ENCODE data around the gene OR6J1.
"Not testable (repeated sequence)": the region's sequence is repeated elsewhere in the genome, so short reads cannot be mapped to it uniquely, and the experiment has no call there.

Gene OR6J1

GRCh38 chr14:22644305-22644635 lies at the start of gene OR6J1:
OR6J1 (minus strand) TSS chr14:22644352; CDS start chr14:22634811, 9,541 bp downstream.
- no peak for DNase-seq (ENCODE audit: low read depth in 2 of 2)

GRCh38 chr14:22692194-22692593 lies 48.0 kb upstream of the OR6J1 start:
- no peak for DNase-seq (ENCODE audit: low read depth in 2 of 2)

GRCh38 chr14:22691171-22691570 lies 47.0 kb upstream of the OR6J1 start:
- peak; percentile 47 to 53 for DNase-seq (ENCODE audit: low read depth in 2 of 2)

GRCh38 chr14:22689199-22689598 lies 45.0 kb upstream of the OR6J1 start:
- peak; percentile 44 to 49 for DNase-seq (ENCODE audit: low read depth in 2 of 2)

- not testable (repeated sequence) for DNase-seq (ENCODE audit: low read depth in 2 of 2)
Observed at GRCh38 chr14:22687969-22688368, 43.8 kb upstream of the OR6J1 start.

- DNase-seq (ENCODE audit: low read depth in 2 of 2): not testable (repeated sequence)
Observed at GRCh38 chr14:22686176-22686611, 42.0 kb upstream of the OR6J1 start.

- DNase-seq (ENCODE audit: low read depth in 2 of 2): no peak
Observed at GRCh38 chr14:22685467-22685866, 41.3 kb upstream of the OR6J1 start.

GRCh38 chr14:22683428-22683827 lies 39.3 kb upstream of the OR6J1 start:
- not testable (repeated sequence) for DNase-seq (ENCODE audit: low read depth in 2 of 2)

GRCh38 chr14:22678221-22678620 lies 34.1 kb upstream of the OR6J1 start:
- no peak for DNase-seq (ENCODE audit: low read depth in 2 of 2)

GRCh38 chr14:22677551-22677950 lies 33.4 kb upstream of the OR6J1 start:
- not testable (repeated sequence) for DNase-seq (ENCODE audit: low read depth in 2 of 2)

- no peak for DNase-seq (ENCODE audit: low read depth in 2 of 2)
Observed at GRCh38 chr14:22671622-22672021, 27.5 kb upstream of the OR6J1 start.

GRCh38 chr14:22668863-22669262 lies 24.7 kb upstream of the OR6J1 start:
- no peak for DNase-seq (ENCODE audit: low read depth in 2 of 2)

- no peak for DNase-seq (ENCODE audit: low read depth in 2 of 2)
Observed at GRCh38 chr14:22668417-22668816, 24.3 kb upstream of the OR6J1 start.

- no peak for DNase-seq (ENCODE audit: low read depth in 2 of 2)
Observed at GRCh38 chr14:22667881-22668280, 23.7 kb upstream of the OR6J1 start.

- no peak for DNase-seq (ENCODE audit: low read depth in 2 of 2)
Observed at GRCh38 chr14:22666203-22666893, 22.2 kb upstream of the OR6J1 start.

- DNase-seq (ENCODE audit: low read depth in 2 of 2): no peak
Observed at GRCh38 chr14:22664261-22664660, 20.1 kb upstream of the OR6J1 start.

- no peak for DNase-seq (ENCODE audit: low read depth in 2 of 2)
Observed at GRCh38 chr14:22660654-22661053, 16.5 kb upstream of the OR6J1 start.

GRCh38 chr14:22658946-22659345 lies 14.8 kb upstream of the OR6J1 start:
- no peak for DNase-seq (ENCODE audit: low read depth in 2 of 2)

GRCh38 chr14:22657861-22658260 lies 13.7 kb upstream of the OR6J1 start:
- DNase-seq (ENCODE audit: low read depth in 2 of 2): no peak

GRCh38 chr14:22656945-22657731 lies 13.0 kb upstream of the OR6J1 start:
- DNase-seq (ENCODE audit: low read depth in 2 of 2): peak; percentile 67 to 69

GRCh38 chr14:22656226-22656625 lies 12.1 kb upstream of the OR6J1 start:
- no peak for DNase-seq (ENCODE audit: low read depth in 2 of 2)

GRCh38 chr14:22653012-22653621 lies 9.0 kb upstream of the OR6J1 start:
- DNase-seq (ENCODE audit: low read depth in 2 of 2): no peak

GRCh38 chr14:22651586-22651985 lies 7.4 kb upstream of the OR6J1 start:
- no peak for DNase-seq (ENCODE audit: low read depth in 2 of 2)
